SK-N-SH (cell line): Measurements from ENCODE around the gene MTMR11.

ENCODE experiments used
- GABPA ChIP-seq: IDR thresholded peaks from 2 replicates; pipeline ENCODE4 v1.4.0; 2012; ENCODE audit warnings: low read depth, mild to moderate bottlenecking
- GATA2 ChIP-seq: sonication (generic); formaldehyde crosslinking; IDR thresholded peaks from 2 replicates; pipeline ENCODE4 v1.5.0; 2020; ENCODE audit warnings: mild to moderate bottlenecking, missing genetic modification reagents
- TF ChIP-seq, protein P1 (sequence below): fragments of 200-600 bp; sonication (generic); IDR thresholded peaks from 2 replicates; pipeline ENCODE4 v1.6.1; 2017; ENCODE audit warnings: antibody characterized with exemption, mild to moderate bottlenecking, moderate library complexity

GRCh38 chr1:149937759-149938158 is 1.1 kb upstream of the MTMR11 start:
- TF ChIP-seq, protein P1, sequence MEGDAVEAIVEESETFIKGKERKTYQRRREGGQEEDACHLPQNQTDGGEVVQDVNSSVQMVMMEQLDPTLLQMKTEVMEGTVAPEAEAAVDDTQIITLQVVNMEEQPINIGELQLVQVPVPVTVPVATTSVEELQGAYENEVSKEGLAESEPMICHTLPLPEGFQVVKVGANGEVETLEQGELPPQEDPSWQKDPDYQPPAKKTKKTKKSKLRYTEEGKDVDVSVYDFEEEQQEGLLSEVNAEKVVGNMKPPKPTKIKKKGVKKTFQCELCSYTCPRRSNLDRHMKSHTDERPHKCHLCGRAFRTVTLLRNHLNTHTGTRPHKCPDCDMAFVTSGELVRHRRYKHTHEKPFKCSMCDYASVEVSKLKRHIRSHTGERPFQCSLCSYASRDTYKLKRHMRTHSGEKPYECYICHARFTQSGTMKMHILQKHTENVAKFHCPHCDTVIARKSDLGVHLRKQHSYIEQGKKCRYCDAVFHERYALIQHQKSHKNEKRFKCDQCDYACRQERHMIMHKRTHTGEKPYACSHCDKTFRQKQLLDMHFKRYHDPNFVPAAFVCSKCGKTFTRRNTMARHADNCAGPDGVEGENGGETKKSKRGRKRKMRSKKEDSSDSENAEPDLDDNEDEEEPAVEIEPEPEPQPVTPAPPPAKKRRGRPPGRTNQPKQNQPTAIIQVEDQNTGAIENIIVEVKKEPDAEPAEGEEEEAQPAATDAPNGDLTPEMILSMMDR, result no peak
- TF ChIP-seq GABPA, result no peak
- no peak for TF ChIP-seq GATA2 (CRISPR knock-in tag)
